ENCODE data around the gene TTC3.

GRCh38 chr21:37168666-37169065 lies 95.6 kb downstream of the TTC3 start:
- no peak for TF ChIP-seq CTCF (IDR thresholded peaks at IDR 0.05)
- TF ChIP-seq POLR2A (IDR thresholded peaks at IDR 0.05) = no peak
